BLaER1 treated with 17β-estradiol and CSF1 and Interleukin-3, amounts not matched to agents 10 nM and 100 nM (cell line): ENCODE results near the gene SPINK8.

Experiments
- H3K27ac ChIP-seq, 11 experiments: shearing (Covaris generic); formaldehyde crosslinking; 2 replicates each; pipeline ENCODE4 v1.8.1; 2022
- H3K27me3 ChIP-seq, 11 experiments: shearing (Covaris generic); formaldehyde crosslinking; 2 replicates each; pipeline ENCODE4 v1.8.1; 2022
- H3K36me3 ChIP-seq, 11 experiments: shearing (Covaris generic); formaldehyde crosslinking; 2 replicates each; pipeline ENCODE4 v1.8.1; 2022
- H3K4me1 ChIP-seq, 10 experiments: shearing (Covaris generic); formaldehyde crosslinking; 2 replicates each; pipeline ENCODE4 v1.8.1; 2022
- H3K4me2 ChIP-seq, 11 experiments: shearing (Covaris generic); formaldehyde crosslinking; 2 replicates each; pipeline ENCODE4 v1.8.1; 2022
- H3K4me3 ChIP-seq, 10 experiments: shearing (Covaris generic); formaldehyde crosslinking; 2 replicates each; pipeline ENCODE4 v1.8.1; 2022
- H3K9ac ChIP-seq, 11 experiments: shearing (Covaris generic); formaldehyde crosslinking; 2 replicates each; pipeline ENCODE4 v1.8.1; 2022
- H3K9me3 ChIP-seq, 11 experiments: shearing (Covaris generic); formaldehyde crosslinking; replicated peaks in 1 of 11; 2 replicates each; pipeline ENCODE4 v1.8.1; 2022
- H4K20me1 ChIP-seq, 11 experiments: shearing (Covaris generic); formaldehyde crosslinking; 2 replicates each; pipeline ENCODE4 v1.8.1; 2022
- Cebpa-rat ChIP-seq, 11 experiments: shearing (Covaris generic); IDR thresholded peaks; 2 replicates each; pipeline ENCODE4 v1.8.1; 2022

SPINK8 gene

DNA sequence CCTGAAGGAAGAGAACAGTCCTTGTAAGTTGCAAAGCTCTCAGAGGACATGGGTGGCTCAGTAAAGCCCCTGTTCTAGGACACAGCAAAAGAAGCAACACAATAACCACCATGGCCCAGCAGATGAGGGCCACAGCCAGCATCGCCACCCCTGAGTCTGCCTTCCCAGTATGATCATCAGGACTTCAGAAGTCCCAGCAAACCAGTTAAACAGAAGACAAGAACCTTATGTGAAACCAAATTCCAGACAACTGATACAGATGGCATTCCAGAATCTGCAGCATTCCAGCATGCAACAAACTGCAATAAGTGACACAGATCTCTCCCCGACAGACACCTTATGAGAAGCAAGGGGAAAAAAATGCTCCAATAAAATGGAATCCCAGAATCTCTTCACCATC lies 30.4 kb downstream of the SPINK8 start:
- Histone ChIP-seq H3K9ac (0 out of 22 replicates have a peak overlapping the region, but pooled peaks of 1 of the 11 experiments have one; percentile 95), H3K27me3 (no peaks in the 10 kb centered on the region), H4K20me1 (no peaks in the 10 kb centered on the region), H3K4me2 (peak overlapping the region in 2 of 11 experiments; percentile 79 to 95; a peak in 2 of 22 replicates), H3K27ac (no peak overlapping the region), H3K4me3 (no peak overlapping the region), H3K36me3 (peaks cover 6 to 15% (median 8%) of the 10 kb centered on the region in 11 experiments), H3K4me1 (peaks cover 32 to 50% (median 37%) of the 10 kb centered on the region in 10 experiments), H3K9me3 (no peaks in the 10 kb centered on the region)
- TF ChIP-seq Cebpa-rat (IDR thresholded peaks at IDR 0.05) = no peak

DNA sequence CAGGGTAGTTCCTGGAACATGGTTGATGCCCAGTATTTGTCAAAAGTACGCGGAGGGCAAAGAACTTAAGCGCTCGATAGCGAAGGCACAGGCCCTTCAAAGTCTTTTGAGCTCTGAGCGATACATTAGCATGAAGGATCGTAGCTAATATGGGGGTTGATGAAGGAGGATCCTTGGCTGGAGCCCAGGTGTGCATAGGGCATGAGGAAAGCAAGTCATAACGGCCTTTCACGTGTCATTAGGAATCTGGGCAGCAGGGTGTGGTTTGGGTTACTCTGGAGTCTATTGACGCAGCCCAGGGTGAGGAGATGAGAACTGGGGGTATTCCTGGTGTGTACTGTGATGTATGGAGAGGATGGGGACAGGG lies 31.7 kb downstream of the SPINK8 start:
- peaks cover 18 to 28% (median 20%) of the 10 kb centered on the region in 11 experiments for H3K36me3 ChIP-seq
- H4K20me1 ChIP-seq = no peaks in the 10 kb centered on the region
- peak overlapping the region; percentile 59 to 88 (median 81) for H3K4me3 ChIP-seq
- H3K9me3 ChIP-seq = no peaks in the 10 kb centered on the region
- H3K27ac ChIP-seq = peak overlapping the region; percentile 85 to 97 (median 95)
- H3K4me2 ChIP-seq = peak overlapping the region; percentile 79 to 97 (median 91)
- peak overlapping the region; percentile 89 to 96 (median 95) for H3K9ac ChIP-seq
- no peak for TF ChIP-seq Cebpa-rat (IDR thresholded peaks at IDR 0.05)
- H3K4me1 ChIP-seq = peaks cover 26 to 41% (median 31%) of the 10 kb centered on the region in 10 experiments
- H3K27me3 ChIP-seq = no peaks in the 10 kb centered on the region

DNA sequence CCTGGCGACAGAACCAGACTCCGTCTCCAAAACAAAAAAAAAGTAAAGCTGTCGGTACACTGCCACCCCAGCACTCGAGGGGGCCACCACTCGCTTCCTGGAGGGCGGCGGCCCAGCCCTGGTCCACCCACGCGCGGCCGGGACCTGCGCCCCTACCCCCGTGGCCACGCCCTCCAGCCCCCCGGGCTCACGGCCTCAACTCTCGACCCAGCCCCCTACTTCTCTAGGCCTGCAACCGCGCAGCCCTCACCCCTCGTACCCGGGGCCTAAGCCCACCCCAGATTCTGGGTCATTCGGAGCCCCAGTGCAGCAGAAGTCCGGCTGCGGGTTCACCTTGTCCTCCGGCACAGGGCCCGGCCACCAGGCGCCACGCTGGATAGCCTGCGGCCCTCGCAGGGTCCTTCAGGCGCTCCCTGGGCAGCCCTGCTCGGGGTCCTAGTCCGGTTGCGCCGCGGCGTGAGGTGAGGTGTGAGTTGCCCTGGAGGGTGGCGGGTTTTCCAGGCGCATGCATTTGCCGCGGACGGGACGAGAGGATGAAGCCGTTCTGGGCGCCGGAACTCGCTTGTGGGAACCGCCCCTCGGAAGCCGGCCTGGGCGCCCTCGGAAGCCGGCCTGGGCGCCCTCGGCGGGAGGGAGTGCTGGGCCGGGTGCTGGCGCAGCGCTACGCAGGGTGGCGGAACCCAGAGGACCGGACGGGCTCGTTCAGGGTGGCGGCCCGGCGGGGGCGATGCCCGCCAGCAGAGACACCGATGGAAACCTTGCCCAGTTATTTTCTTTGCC lies 32.3 kb downstream of the SPINK8 start, which contains the start of gene NME6:
Gene NME6 (minus strand): TSS at position 348 of the 780 bp plus-strand sequence.
- no peak for TF ChIP-seq Cebpa-rat (IDR thresholded peaks at IDR 0.05)
- Histone ChIP-seq H3K27ac (peak within 1 kb of the TSS; percentile 85 to 97 (median 95)), H3K9me3 (no peaks in the 10 kb centered on the region), H3K9ac (peak within 1 kb of the TSS; percentile 89 to 96 (median 95)), H3K4me1 (peaks cover 21 to 36% (median 25%) of the 10 kb centered on the region in 10 experiments), H3K27me3 (no peaks in the 10 kb centered on the region), H3K4me2 (peak within 1 kb of the TSS; percentile 79 to 97 (median 91)), H4K20me1 (no peaks in the 10 kb centered on the region), H3K4me3 (peak within 1 kb of the TSS; percentile 59 to 88 (median 81)), H3K36me3 (peaks cover 24 to 33% (median 26%) of the 10 kb centered on the region in 11 experiments)

DNA sequence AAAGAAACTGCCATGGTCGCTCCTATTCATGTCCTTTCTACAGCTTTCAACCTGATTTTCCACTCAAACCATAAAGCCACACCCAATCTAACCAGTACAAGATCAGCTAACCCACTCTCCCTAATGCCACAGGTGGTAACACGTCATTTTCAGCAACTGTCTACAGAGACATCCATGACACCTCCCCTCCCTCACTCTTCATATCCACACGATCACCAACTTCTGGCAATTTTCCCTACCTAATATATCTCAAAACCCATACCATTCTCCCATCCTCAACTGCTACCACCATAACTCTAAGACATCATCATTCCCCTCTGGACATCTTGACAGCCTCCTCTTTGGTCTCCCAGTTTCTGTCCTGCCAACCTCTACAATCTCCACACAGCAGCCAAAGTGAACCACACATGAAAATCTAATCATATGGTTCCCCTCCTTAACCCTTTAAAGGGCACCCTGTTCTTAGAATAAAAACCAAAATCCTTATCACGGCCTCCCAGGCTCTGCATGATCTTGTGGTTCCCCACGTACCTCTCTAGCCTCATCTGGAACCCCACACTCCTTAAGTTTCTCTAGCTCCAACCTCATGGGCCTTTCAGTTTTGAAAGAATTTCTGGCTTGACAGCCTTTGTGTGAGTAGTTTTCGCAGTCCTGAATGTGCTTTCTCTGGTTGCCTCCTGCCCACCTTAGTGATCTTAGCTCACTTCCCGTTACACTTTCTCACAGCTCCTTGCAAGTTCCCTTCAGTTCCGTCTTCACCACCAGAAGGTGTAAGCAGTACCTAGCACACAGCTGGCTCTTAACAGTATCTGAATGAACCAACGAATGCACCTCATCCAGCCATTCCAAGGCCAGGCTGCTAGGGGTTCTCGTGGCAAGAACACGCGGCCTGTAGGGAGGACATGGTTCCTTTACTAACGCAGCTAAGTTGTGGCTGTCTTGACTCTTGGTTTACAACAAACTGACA lies 33.4 kb downstream of the SPINK8 start:
- Histone ChIP-seq H3K27me3 (no peaks in the 10 kb centered on the region), H3K4me3 (peak overlapping the region; percentile 59 to 88 (median 81)), H4K20me1 (0 out of 22 replicates have a peak, but pooled peaks cover 0 to 4% (median 0%) of the 10 kb centered on the region in 11 experiments), H3K27ac (peak overlapping the region; percentile 85 to 97 (median 95)), H3K4me2 (peak overlapping the region; percentile 69 to 97 (median 91)), H3K4me1 (peaks cover 19 to 25% (median 21%) of the 10 kb centered on the region in 10 experiments), H3K9ac (peak overlapping the region; percentile 89 to 96 (median 95)), H3K36me3 (peaks cover 34 to 45% (median 38%) of the 10 kb centered on the region in 11 experiments), H3K9me3 (no peaks in the 10 kb centered on the region)
- no peak for TF ChIP-seq Cebpa-rat (IDR thresholded peaks at IDR 0.05)

DNA sequence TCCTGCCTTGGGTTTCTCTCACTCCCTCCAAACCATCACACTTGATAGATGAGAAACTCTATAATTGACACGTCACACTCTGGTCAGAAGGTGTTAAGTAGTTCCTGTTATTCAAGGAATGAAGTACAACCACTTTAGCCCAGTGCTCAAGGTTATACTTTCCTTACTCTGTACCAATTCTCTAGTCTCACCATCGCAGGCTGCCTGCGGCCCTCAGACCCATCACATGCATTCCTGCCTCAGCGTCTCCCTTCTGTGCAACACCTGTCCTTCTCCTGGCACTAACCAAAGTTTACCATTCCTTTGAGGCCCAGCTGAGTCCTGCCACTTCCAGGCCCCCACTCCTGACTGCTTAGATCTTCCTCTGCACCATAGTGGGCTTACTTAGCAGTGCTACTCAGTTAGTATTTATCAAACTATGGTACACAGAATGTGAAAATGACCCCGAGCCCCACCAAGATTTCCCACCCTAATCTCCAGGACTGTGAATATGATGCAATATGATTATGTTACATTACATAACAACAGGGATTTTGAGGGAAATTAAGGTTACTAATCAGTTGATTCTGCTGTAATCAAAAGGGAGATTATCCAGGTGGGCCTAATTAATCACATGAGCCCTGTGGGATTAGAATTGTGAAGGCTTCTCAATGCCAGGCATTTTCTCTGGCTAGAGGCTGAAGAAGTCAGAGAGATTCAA lies 36.2 kb downstream of the SPINK8 start:
- Histone ChIP-seq H3K9me3 (no peaks in the 10 kb centered on the region), H3K4me1 (peaks cover 16 to 20% (median 17%) of the 10 kb centered on the region in 10 experiments), H3K9ac (no peak overlapping the region), H3K4me2 (no peak overlapping the region), H3K36me3 (peaks cover 59 to 73% (median 66%) of the 10 kb centered on the region in 11 experiments), H3K27me3 (no peaks in the 10 kb centered on the region), H3K4me3 (no peak overlapping the region), H3K27ac (no peak overlapping the region), H4K20me1 (0 out of 22 replicates have a peak, but pooled peaks cover 0 to 11% (median 0%) of the 10 kb centered on the region in 11 experiments)
- TF ChIP-seq Cebpa-rat (IDR thresholded peaks at IDR 0.05) = no peak

DNA sequence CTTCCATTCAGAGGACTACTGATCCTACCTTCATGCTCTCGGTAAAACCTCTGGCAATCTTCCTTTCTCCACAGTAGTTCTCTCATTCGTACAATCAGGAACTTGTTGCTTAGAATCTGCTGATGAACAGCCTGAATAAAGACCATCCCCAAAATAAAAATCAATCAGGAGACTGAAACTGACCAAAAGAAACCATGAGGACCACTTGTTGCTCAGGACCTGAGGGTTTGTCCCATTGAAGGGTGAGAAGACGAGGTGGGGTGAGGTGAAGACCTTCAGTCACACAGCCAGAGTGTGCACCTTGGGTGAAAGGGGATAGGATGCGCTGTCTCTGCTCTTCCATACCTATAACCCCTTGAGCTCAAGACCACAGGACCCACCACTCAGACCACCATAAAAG lies 36.8 kb downstream of the SPINK8 start:
- Histone ChIP-seq H3K36me3 (peaks cover 64 to 78% (median 71%) of the 10 kb centered on the region in 11 experiments), H3K27me3 (no peaks in the 10 kb centered on the region)
- no peak for TF ChIP-seq Cebpa-rat (IDR thresholded peaks at IDR 0.05)

DNA sequence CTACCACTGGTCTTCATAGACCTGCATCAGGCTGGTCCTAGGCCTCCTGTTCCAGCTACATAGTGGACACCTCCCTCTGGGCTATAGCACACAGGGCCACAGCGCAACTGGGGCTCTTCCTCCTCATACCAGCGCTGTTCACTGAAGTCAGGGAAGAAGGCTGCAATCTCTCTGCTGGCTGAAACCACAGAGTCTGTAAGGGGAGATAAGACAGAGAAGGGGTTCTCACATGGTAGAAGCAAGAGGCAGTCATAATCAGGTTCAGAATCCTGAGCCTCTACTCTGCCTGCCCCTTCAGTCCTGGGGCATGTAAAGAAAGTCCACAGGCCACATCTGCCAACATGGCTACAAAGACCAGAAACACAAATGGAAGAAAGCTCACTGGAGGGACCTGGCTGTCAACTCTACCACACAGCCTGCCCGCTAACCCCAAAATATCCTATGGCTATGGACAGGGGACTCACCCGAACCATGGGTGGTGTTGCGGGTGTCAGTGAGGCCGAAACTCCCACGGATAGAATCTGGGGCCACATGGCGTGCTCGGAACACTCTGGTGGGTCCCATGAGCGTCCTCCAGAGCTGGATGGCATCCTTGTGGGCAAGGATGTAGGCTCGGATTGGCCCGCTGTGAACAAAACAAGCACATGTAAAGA lies 38.7 kb downstream of the SPINK8 start:
- Histone ChIP-seq H3K9me3 (peaks cover 0 to 11% (median 3%) of the 10 kb centered on the region in 11 experiments; a peak in 10 of 22 replicates), H3K4me3 (no peak overlapping the region), H4K20me1 (0 out of 22 replicates have a peak, but pooled peaks cover 0 to 11% (median 0%) of the 10 kb centered on the region in 11 experiments), H3K36me3 (peaks cover 71 to 92% (median 85%) of the 10 kb centered on the region in 11 experiments), H3K4me1 (peaks cover 3 to 6% (median 3%) of the 10 kb centered on the region in 10 experiments), H3K4me2 (no peak overlapping the region), H3K27me3 (no peaks in the 10 kb centered on the region), H3K27ac (no peak overlapping the region), H3K9ac (no peak overlapping the region; a peak in 1 of 22 replicates)
- TF ChIP-seq Cebpa-rat (IDR thresholded peaks at IDR 0.05) = no peak

More for the DNA sequence above, 36.8 kb downstream of the SPINK8 start:
- Histone ChIP-seq H3K27ac (no peak overlapping the region), H3K4me3 (no peak overlapping the region), H3K4me1 (peaks cover 12 to 15% (median 13%) of the 10 kb centered on the region in 10 experiments), H4K20me1 (0 out of 22 replicates have a peak, but pooled peaks cover 0 to 11% (median 0%) of the 10 kb centered on the region in 11 experiments), H3K9ac (no peak overlapping the region), H3K9me3 (no peaks in the 10 kb centered on the region), H3K4me2 (no peak overlapping the region)

DNA sequence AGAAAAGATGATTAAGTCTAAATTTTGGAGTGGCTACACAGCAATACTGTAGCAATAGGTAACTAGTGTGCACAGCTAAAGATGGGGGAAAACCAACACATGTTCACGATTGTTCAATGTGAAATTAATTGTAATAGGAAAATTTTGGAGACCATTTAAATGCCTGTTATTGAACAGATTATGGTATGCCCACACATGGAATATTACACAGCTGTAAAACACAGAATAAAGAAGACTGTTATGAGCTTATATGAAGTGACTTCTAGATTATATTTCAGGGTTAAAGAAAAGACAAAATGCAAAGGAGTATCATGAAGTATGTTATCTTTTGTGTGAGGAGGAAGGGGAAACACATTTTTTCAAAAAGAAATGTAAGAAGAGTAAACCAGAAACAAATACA lies 43.8 kb downstream of the SPINK8 start:
- H3K4me1 ChIP-seq = no peaks in the 10 kb centered on the region
- no peak for TF ChIP-seq Cebpa-rat (IDR thresholded peaks at IDR 0.05)
- peaks cover 38 to 69% (median 56%) of the 10 kb centered on the region in 11 experiments for H3K36me3 ChIP-seq
- no peak overlapping the region for H3K4me2 ChIP-seq
- H3K4me3 ChIP-seq = no peak overlapping the region
- H3K27me3 ChIP-seq = no peaks in the 10 kb centered on the region
- H3K27ac ChIP-seq = no peak overlapping the region
- H3K9ac ChIP-seq = no peak overlapping the region
- H3K9me3 ChIP-seq = peaks cover 0 to 19% (median 9%) of the 10 kb centered on the region in 11 experiments; a peak in 15 of 22 replicates
- 0 out of 22 replicates have a peak, but pooled peaks cover 0 to 3% (median 0%) of the 10 kb centered on the region in 11 experiments for H4K20me1 ChIP-seq
